Breast epithelium (tissue), 3 donors: Measurements from ENCODE around the gene NDOR1.

Experiments used
- POLR2A ChIP-seq: fragments of 450-650 bp; IDR thresholded peaks from one replicate; pipeline ENCODE4 v1.6.1; 2016; ENCODE audit warnings: antibody characterized with exemption, mild to moderate bottlenecking, moderate library complexity
- POLR2AphosphoS5 ChIP-seq, 3 donors: sonication (generic); formaldehyde crosslinking; IDR thresholded peaks; one replicate each; pipeline ENCODE4 v1.6.1; 2017; ENCODE audit warnings: antibody characterized with exemption in 3 of 3
- TF ChIP-seq, protein P1 (sequence below), 3 donors: fragments of 450-650 bp; IDR thresholded peaks; one replicate each; pipeline ENCODE4 v1.5.1; 2016 to 2017; ENCODE audit warnings: antibody characterized with exemption in 3 of 3, mild to moderate bottlenecking in 3 of 3, moderate library complexity in 3 of 3

DNA sequence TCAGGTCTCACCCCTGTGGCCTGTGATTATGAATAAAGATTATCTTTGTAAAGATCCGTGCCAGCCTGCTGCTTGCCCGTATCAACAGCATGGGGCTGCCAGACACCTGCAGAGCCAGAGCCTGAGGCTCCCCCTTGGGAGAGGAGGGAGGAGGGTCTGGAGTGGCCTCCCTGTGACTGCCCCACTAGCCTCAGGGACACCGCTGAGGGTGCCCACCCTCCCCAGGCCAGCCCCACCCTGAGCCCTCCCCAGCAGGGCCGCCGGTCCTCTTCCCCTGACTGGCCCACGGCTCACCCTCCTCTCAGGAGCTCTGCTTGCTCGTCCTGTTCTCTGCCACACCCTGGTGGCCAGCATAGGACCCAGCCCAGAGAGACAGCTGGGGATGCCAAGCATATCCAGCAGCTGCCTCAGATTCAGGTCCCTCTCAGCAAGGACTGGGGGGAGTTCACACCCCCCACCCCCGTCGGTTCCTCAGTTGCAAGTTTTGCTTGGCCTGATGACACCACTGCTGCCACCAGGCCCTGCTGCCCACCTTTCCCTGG, 15.1 kb upstream of the NDOR1 start:
- TF ChIP-seq POLR2AphosphoS5 (IDR thresholded peaks at IDR 0.05) (no peak), POLR2A (no peak)
- TF ChIP-seq, protein P1, sequence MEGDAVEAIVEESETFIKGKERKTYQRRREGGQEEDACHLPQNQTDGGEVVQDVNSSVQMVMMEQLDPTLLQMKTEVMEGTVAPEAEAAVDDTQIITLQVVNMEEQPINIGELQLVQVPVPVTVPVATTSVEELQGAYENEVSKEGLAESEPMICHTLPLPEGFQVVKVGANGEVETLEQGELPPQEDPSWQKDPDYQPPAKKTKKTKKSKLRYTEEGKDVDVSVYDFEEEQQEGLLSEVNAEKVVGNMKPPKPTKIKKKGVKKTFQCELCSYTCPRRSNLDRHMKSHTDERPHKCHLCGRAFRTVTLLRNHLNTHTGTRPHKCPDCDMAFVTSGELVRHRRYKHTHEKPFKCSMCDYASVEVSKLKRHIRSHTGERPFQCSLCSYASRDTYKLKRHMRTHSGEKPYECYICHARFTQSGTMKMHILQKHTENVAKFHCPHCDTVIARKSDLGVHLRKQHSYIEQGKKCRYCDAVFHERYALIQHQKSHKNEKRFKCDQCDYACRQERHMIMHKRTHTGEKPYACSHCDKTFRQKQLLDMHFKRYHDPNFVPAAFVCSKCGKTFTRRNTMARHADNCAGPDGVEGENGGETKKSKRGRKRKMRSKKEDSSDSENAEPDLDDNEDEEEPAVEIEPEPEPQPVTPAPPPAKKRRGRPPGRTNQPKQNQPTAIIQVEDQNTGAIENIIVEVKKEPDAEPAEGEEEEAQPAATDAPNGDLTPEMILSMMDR (IDR thresholded peaks at IDR 0.05), result no peak
